Stimulated activated CD4-positive, alpha-beta T cell treated with anti-CD3 and anti-CD28 coated beads, Interleukin-4, amount 100 ng/mL, for 48 hours (primary cell): ENCODE data around the gene PRR35.
A peak's percentile ranks its signal among the peaks of the same experiment; 100 is the strongest.

Experiments used
- DNase-seq, 2 donors: peaks; one replicate each; pipeline ENCODE4 v3.0.0-alpha.2; 2020; ENCODE audit warnings: low read depth in 2 of 2

PRR35 gene

DNA sequence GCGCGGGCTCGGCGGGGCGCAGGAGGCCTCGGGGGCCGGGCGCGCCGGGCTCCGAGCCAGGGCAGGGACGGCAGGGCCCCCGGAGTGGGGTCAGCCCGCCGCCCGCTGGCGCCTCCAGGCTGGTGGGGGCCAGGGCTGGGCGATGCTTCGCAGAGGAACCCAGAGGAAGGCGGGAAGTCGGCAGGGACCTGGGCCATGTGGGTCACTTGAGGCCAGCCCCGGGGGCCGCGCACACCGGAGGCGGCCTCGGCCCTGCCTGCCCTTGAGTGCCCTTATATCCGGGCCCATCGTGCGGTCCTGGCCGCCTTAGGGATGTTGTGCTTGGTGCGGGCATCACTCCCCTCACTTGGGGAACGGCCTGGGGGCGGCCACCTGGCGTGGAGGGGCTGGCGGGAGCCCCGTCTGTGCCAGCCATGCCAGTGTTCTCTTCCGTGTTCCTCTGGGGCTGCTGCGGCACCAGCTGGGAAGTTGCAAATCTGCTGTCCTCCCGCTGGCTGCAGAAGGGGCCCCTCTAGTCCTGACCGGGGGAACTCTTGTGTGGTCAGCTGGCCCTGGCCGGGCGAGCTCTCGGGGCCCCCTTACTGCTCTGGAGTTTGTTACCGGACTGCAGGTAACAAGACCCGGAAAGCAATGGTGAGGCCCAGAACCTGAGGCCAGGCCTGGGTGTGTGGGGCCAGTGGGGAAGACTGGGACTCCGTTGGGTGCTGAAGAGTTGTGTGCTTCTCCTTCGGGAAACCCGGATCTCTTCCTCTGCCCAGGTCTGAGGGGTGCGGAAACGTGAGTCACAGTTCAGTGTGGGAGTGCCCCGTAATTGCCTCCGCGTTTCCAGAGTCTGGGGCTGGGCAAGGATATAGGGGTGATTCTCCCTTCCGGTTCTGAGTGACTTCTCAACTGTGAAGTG is 31.8 kb upstream of the PRR35 start:
- peak in 1 of 2 donors; percentile 38 for DNase-seq

DNA sequence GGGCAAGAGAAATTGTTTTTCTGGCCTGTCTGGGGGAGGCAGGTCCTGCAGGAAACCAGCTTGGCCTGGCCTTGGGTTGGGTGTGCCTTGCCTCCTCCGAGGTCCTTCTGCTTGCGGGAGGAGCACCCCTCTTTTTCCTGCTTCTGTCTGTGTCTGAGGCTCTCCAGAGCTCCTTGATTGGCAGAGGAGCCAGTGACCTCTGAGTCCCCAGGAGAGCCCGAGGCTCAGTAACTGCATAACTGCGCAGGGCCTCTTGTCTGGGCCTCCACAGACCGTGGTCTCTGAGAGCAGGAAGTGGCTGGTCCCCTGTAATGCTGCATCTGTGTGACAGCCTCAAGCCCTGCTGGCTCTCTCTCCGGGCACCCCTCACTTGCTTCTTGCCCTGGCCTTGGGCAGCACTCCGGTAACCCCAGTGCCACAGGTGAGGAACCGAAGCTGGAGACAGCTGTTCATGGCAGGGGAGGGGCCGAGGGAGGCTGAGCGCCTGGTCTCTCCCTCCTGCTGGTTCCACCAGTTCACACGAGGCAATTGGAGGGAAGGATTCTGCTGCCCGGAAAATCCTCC is 31.1 kb upstream of the PRR35 start:
- no peak for DNase-seq

DNA sequence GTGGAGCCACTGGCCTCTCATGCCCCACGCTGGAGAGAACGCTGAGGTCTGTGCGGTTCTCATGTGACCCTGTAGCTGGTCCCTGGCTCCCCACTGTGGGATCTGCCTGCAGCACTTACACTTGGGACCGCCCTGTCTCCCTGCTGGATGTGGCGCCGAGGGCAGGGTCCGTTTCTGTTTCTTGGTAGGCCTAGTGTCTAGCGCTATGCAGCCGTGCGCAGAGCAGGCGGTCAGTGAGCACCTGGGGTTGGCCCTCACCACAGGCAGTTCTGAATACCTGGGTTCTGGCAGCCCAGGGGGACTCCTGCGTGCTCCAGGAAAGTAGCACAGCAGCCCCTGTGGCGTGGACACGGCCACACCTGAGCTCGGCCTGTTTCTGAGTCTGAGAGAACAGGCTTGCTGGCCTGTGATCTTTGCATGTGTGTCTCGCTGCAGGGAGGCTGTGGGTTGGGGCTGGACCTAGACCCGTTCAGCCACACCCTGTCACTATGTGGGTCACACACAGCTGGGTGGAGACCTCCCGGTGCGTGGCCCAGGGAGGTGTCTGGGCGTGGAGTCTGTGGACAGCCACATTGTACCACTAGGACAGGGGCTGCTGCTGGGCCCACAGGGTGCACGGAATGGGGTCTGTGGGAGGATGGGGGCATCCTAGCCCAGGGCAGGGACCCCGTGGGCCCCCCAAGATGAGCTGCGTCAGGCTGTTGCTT is 29.9 kb upstream of the PRR35 start:
- no peak for DNase-seq

DNA sequence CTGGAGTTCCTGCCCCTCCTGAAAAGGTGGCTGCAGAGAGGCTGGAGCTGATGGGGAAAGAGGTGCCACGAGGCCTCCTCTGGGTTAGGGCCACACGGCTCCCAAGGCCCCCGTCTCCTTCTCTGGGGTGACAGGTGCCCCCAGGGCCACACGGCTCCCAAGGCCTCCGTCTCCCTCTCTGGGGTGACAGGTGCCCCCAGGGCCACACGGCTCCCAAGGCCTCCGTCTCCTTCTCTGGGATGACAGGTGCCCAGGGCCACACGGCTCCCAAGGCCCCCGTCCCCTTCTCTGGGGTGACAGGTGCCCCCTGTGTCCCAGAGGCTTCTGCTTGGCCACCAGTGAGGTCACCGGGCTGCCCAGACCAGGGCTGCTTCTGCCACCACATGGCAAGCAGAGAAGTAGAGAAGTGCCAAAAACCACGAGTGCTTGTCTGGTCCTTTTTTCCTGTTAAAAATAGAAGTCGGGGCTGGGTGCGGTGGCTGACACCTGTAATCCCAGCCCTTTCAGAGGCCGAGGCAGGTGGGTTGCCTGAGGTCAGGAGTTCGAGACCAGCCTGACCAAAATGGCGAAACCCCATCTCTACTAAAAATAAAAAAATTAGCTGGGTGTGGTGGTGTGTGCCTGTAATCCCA is 28.6 kb upstream of the PRR35 start:
- no peak for DNase-seq

DNA sequence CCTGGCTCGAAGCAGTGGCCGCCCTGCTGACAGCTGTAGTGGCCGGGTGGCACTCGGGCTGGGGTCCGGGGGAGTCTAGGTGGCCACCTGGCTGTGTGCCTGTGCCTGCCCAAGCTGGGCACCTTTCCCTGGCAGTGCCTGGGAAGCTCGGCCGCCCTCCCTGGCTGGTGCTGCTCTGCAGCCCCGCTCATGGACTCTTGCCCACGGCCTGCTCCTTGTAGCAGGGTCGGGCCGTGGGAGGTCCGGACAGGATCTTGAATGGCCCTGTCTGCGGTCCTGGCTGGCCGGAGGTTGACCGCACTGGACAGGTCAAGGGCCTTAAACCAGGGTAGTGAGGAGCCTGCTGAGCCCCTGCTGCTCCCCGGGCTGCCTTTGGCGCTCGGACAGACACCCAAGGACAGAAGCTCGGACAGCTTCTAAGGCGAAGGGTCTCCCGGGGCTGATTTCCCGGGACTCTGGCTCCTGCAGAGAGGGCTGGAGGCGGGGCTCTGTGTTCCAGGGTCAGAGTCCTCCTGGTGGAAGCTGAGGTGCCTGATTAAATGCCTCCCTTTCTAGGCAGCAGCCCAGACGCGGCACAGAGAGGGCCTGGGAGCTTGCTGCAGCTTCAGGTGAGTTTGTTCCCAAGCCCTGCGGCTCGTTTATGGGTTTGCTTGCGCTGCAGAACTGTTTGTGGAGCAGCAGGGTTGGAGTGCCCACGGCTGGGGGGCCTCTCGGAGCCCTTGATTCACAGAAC is 26.6 kb upstream of the PRR35 start:
- no peak for DNase-seq

DNA sequence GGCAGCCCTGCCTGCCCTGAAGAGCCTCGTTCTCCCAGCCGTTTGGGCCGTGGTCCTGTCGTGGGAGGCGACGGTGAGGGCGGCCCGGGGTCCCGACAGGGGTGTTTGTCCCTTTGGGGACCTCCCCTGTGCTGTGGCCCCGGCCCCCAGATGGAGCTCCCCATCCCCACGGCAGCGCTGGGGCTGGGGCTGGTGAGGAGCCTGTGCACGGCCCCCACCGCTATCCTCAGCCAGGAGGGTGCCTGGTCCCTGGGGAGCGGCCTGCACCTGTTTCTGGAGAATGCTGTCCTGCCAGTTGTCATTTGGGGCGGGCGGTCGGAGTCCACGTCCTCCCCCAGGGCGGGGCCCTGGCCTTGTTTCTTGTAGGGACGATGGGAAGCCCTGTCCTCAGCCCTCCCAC is 26.1 kb upstream of the PRR35 start:
- no peak for DNase-seq

DNA sequence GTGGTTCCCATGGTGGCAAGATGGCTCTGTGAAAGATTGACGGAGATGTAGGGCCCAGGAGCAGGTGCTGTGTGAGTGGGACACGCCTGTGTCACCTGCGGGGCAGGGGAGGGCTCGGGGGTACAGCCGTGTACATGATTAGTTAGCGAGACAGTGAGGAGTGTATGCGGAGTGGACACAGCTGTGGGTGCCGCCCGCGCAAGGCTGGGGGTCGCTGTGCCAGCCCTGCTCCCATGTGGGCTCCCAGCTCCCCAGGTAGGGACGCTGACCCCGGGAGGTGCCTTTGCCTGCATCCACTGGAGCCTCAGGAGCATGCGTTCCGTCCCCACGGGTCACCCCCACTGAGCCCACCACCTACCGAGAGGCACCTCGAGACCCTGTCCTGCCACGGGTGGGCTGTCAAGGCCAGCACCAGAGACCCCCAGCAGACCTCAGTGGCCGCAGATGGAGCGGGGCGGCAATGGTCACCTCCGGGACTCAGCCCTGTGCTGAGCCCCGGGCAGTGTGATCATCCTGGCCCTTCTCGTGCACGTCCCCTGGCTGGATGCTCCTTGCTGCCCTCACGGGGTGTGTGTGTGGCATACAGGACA is 25.2 kb upstream of the PRR35 start:
- no peak for DNase-seq

DNA sequence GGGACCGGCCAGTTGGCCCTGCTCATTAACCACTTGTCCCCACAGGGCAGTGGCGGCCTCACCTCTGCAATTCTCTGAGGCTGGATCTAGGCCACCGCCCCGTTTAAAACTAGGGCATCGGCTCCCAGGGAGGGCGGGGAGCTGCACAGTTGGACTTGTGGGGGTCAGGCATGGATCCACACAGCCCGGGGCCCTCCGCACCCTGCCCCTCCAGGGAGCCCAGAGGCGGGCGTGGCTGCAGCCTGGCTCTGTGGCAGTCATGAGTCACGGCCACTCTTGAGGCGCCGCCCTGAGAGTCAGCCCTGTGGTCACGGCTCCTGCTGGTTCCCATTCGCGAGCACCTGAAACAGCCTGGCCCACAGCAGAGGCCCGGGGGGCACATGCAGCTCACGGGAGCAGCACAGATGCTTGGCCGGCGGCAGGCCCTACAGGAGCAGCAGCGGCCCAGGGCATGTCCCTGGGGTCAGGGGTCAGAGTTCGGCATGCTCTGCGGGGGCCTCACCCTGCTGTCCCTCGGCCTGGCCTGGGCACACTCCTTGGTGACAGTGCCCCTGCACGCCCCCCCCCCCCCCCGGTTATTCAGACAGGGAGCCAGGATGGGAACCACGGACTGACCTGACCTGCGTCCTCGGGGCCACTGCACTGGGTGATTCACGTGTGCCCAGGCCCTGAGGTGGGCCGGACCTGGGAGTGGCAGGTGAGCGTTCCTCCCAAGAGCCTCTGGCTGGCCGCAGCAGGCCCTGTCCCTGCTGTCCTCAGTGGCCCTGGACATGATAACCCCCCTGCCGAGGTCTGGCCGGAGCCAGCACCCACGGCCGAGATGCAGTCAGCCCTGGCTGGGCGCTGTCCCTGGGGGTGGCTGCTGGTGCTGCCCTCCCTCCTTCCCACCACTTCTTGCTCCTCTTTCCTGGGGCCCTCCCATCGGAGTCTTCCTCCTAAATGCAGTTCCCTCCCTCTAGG is 24.5 kb upstream of the PRR35 start:
- no peak for DNase-seq

DNA sequence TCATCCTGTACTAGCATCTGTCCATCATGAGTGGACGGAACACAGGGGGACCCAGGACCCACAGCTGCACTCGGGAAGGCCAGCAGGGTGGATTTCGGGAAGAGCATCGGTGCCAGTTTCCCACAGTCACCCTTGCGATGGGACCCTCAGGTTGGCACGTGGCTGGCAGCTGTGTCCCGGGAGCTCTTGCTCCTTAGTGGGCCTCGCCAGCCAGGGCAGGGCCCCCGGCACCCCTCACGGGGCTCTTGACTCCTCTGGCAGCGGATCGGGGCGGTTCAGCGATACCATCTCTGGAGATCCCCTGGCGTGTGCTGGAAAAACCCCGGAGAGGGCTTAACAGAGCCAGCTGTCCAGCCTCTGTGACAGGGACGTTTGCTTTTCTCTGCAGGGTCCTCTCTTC is 23.4 kb upstream of the PRR35 start:
- no peak for DNase-seq

DNA sequence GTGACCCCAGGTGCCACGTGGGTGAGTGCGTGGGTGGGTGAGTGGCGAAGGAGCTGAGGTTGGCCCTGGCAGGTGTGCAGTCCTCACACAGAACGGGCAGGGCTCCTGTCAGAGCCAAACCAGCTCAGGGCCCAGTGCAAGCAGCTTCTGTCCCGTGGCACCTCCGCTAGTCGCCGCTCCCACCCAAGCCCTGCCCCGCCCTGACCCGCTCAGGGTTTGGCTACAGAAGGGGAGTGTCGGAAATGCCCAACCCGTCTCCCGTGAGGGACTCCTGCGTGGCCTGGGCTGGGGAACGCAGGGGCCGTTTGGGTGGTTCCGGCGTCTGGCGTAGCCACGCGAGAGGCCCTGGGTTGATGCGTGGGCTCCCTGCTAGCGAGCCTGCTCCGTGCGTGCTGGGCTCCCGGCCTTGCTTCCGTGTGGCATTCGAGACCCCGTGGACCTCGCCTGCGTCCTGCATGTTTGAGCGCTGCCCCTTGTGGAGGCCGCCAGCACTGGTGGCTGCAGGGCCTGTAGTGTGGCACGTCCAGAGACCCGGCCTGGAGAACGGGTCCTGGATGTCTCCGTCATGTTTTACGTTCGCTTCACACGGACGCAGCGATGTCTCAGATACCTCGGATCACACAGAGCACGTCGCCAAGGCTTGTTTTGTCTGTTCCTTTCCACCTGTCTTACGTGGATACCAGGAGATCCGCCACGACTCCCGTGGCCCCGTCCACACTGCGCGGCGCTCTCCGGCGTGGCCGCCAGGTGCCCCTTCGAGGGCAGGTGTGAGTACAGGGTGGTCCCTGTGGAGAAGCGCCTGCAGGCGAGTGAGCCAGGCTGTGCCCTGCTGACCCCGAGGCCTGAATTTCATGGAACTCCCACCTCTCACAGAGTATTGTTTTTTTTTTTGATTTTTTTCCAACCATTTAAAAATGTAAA is 22.5 kb upstream of the PRR35 start:
- DNase-seq = no peak

DNA sequence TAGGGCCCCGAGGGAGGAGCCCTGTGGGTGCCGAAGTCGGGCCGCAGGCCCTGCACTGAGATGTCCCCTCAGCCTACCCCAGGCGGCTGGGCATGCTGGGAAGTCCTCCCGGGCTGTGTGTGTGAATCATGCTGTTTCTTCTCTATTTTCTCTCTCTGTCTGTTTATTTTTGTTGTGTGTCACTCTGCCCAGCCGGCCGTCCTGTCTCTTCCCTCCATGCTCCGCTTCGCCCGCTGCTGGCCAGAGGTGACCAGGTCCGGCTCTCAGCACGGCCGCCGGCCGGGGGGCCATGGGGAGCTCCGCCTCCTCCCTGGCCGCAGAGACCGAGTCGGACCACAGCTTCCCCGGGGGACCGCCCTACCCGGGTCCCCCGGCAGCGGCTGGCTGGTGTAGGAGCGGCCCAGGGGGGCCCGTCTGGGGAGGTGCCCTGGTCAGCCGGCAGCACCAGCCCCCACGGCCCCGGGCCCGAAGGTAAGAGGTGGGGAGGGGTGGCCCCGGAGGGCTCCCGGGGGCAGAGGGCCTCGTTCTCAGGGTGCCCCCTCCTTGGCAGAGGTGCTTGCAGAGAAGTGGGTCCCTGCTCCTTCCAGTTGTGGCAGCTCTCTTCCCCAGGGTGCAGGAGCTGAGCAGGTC is 20.2 kb upstream of the PRR35 start:
- DNase-seq = no peak

DNA sequence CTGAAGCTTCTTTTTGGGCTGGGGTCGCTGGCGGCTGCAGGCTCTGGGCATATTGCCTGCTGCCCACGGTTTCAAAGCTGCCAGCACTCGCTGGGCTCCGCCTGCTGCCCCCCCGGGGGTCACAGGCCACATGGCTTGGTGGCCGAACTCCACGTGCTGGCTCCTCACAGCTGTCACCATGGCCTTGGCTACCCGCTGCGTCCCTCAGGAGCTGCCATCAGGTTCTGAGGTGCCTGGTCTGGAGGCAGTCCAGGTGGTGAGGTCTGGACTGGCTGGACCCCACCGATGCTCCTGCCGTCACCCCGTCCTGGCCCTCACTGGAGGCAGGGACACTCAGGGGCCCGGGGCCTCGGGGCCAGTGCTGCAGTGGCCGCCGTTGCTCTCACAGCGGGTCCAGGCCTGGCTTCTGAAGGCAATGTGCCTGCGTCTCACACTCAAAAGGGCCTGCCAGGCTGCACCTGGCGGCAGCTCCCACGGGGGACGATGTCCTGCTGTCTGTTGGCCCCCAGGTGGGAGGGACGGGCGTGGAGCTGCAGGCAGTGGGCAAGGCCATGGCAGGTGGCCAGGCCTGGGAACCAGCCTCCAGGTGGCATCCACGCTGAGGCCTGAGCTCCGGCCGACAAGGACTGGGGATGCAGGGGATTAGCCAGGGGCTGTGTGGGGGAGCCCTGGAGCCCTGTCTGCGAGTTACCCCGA is 19.4 kb upstream of the PRR35 start:
- DNase-seq = no peak

DNA sequence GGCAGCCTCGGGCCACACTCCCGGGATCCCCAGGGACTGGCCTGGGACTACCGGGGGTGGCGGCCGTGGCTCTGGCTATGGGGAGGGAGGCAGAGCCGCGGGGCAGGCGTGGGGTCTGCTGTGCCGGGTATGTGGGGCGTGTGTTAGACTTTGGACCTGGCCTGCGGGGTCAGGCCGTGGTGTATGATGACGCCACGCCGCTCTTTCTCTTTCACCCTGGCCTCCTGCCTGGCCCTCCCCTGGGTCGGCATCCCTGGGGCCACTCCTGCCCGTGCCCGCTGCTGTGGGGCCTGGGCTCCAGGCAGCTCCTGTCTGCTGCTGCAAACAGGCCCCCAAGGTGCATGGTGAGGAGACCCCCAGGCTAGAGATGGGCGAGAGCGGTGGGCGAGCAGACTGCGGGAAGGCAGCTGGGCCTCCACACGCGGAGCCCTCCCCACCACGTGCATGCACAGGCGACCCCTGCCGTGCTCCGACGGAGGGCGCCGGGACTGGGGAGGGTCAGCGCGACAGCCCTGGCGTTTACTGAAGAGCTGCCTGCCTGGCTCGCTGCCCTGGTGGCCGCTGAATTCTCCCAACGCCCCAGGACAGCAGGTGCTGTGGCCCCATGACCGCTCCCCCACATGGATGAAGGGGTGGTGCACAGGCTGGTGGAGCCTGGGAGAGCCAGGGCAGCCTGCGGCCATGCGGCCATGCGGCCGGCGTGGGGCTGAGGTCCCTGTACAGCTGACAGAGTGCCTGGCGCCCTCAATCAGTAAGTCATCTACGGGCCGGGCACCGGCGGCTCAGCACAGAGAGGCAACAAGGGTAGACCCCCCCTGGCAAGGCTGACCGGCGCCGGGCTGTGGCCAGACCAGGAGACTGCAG is 16.7 kb upstream of the PRR35 start:
- no peak for DNase-seq

DNA sequence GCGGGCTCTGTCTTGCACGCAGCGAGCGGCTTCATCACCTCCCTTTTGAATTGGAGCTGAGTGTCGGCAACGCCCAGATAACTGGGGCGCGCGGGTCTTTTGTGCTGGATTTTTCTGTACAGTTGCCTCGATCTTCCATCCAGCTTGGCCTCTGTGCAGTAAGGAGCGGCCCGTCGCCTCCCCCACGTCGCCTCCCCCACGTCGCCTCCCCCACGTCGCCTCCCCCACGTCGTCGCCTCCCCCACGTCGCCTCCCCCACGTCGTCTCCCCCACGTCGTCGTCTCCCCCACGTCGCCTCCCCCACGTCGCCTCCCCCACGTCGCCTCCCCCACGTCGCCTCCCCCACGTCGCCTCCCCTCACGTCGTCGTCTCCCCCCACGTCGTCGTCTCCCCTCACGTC is 15.7 kb upstream of the PRR35 start:
- DNase-seq = no peak

DNA sequence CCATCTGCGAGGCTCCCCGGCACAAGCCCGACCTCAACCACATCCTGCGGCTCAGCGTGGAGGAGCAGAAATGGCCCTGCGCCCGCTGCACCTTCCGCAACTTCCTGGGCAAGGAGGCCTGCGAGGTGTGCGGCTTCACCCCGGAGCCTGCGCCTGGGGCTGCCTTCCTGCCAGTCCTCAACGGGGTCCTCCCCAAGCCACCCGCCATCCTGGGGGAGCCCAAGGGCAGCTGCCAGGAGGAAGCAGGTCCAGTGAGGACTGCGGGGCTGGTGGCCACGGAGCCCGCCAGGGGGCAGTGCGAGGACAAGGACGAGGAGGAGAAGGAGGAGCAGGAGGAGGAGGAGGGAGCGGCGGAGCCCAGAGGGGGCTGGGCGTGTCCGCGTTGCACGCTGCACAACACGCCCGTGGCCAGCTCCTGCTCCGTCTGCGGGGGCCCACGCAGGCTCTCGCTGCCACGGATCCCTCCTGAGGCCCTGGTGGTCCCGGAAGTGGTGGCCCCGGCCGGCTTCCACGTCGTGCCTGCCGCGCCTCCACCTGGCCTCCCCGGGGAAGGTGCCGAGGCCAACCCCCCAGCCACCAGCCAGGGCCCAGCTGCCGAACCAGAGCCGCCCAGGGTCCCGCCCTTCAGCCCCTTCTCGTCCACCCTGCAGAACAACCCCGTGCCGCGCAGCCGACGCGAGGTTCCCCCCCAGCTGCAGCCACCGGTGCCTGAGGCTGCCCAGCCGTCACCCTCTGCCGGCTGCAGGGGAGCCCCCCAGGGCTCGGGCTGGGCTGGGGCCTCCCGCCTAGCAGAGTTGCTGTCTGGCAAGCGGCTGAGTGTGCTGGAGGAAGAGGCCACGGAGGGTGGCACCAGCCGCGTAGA is 13.1 kb upstream of the PRR35 start:
- DNase-seq = no peak

DNA sequence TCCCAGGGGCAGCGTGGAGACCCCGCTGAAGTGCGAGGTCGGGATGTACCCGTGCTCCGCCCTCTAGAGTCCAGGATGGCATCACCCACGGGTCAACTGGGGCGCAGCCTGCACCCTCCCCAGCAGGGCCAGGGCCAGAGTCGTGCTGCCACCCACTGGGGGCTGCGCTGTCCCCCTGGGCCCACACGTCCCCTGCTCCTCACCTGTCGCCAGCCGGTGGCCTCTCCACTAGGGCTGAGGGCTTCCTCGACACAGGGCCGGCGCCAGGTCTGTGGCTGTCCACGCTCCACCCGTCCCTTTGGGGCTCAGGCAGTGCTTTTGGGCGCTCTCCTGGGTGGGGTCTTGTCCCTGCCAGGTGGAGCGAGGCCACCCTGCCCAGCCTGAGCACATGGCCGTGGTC is 11.6 kb upstream of the PRR35 start:
- no peak for DNase-seq
